ENCODE results near the gene ADAMTS9.
A peak's percentile ranks its signal among the peaks of the same experiment; 100 is the strongest.
"Not testable (repeated sequence)": the region's sequence is repeated elsewhere in the genome, so short reads cannot be mapped to it uniquely, and the experiment has no call there.

Gene ADAMTS9

DNA sequence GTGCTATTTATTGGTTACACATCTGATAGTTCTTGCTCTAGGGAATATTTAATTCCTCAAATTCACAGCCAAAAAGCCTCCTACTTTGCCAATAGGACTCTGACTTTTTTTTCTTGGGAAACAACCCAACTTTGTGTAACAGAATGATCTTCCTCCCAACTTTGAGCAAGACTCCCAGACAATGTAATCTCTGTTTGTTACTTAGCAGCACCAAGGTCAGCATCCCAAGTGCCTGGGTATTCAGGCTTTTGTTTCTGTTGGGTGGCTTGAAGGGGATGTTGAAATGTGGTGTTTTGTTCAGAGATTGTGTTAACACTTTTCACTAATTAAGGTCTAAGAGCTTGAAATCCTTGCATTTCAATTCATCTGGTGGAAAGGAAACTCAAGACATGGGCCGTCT lies 115.8 kb downstream of the ADAMTS9 start:
- no peak for DNase-seq

DNA sequence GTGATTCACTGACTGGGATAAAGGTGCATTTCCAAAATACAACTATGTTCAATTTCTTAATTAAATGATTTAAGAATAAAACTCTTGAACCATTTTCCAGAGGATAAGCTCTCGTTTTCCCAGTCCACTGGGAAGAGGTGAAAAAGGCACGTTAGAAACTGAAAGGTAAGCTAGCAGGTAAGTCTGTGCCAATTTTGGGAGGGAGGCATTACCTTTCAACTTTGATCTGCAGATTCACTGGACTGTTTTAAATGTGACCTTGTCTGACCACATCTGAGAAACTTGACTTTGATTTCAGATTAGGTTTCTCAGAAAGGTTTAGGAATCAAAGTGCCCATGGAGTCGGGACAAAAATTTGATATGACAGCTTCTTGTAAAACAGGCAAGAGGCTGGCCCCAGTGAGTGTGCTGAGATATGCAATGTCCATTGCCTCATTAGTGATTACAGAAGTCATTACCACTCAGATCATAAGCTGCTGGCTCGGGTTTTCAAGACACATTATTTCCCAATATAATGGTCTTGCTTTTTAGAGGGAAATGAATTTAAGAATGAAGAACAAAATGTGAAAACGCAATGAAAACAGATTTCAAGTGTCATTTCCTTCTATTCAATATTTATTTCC lies 118.8 kb downstream of the ADAMTS9 start:
- DNase-seq: no peak

DNA sequence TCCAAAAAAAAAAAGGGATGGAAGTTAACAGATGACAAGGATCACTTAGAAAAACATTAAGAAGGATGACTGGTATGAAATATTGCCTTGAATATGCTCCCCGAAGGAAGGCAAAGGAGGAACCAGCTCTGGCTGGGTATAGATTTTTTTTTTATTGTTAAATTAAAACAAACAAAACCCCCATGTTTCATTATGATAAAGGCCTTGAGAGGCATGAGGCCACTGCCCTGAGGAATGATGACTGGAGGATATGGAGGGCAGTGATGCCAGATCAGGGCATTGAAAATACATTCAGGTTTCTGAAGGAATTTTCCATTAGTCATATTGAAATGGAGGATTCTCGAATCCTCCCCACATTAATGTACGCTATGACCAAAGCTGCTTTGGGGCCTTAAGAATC lies 120.9 kb downstream of the ADAMTS9 start:
- no peak for DNase-seq

DNA sequence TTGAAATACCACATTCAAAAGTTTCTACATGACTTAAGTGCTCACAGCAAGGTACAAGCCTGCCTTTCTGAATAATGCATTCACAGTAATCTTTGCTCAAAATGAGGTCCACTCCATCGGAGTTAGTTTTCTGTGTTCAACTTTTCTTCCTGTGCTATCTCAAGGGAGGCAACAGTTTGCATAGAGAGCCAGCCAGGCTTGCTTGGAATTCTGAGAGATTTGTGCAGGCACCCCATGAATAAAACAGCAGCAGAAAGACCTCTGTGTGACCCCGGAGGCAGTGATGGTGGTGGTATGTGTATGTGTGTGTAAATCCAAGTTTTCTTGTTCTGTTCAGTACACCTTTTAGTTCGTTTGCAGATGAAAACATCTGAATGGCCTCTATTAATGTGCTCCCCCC lies 124.0 kb downstream of the ADAMTS9 start:
- DNase-seq: no peak

DNA sequence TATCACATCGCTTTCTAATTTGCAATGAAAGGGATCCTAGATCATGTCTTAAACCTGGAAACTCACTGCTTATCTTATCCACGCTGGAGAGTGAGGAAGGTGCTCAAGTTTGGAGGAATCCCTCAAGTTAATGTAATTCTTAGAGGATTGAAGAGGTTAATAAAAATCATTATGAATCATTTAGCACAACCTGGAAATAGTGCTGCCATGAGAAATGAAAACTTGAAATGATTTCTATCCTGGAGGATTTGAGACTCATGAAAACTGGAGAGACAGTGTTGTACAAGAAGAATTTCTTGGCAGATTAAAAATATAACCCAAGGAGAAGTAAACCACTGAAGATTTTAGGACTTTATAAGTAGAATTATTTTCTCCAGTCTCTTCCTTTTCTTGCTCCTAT lies 125.9 kb downstream of the ADAMTS9 start:
- no peak for DNase-seq

DNA sequence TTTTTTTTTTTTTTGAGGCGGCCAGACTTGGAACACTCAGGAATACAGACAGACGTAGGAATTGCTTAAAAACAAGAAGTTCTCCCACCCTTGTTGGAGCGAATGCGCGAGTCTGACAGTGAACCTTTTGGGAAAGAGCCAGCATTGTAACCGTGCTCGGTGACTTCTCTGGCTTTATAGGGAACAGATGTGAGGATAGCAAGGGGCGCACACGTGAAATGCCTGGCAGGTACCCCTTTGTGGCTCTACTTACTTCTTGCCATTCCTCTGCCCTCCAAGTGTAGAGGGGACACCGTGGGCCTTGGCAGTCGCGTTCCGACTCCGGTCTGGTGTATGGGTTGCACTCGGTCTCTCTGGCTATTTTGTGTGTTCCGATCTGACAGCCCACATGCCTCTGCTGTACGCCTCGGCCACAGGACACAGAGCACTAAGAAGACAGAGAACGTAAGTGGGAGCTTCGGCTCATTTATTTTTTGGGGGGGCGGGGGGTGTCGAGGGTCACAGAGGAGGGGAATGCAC lies 126.4 kb downstream of the ADAMTS9 start:
- no peak for DNase-seq

DNA sequence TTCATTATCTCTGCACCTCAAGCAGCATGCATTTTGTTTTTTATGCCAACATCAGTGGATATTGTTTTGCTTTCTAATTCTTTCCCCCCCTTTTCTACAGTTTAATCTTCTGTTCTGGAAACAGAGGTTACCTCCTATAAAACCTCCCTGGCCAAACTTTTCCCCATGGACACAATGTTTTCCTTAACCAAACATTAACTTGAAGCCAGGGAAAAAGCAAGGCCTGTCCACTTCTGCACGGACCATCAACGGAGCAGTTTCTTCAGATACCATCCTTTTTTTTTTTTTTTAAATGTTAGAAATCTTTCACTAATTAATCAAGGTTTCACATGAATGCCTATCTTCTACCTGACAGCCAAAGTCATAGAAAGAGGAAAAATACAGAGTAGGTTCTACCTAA lies 127.0 kb downstream of the ADAMTS9 start:
- no peak for DNase-seq

DNA sequence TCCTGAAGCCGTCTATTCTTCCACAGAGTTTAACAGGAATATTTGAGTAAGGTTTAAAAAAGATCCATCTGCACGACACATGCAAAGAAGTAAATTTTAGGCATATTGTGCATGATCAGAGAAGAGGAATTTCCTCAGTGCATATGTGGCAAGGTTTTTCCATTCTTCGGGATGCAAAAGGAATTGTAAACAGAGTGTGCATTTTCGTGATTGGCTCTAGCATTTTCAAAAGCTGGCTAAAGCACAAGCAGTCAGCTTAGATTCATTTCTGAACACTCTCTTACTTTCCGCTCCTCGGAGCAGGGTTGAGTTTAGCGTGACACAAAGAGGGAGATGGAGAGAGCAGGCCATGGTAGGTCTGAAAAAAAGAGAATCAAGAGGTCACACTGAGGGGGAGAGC lies 128.2 kb downstream of the ADAMTS9 start:
- DNase-seq: no peak

DNA sequence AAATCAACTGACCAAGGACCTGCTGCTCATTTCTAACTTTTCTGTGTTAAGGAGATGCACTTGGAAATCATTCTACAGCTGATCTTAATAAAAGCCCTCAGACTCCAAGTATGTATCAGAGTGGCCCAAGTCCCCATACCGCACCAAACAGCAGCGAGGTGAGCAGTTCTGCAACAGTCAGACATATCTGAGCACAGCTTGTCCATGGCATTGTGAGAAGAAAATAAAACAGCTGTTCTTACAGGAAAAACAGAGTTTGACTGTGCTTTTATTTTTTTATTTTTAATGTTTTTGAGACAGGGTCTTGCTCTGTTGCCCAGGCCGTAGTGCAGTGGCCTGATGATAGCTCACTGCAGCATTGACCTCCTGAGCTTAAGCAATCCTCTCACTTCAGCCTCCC lies 131.8 kb downstream of the ADAMTS9 start:
- DNase-seq: no peak

DNA sequence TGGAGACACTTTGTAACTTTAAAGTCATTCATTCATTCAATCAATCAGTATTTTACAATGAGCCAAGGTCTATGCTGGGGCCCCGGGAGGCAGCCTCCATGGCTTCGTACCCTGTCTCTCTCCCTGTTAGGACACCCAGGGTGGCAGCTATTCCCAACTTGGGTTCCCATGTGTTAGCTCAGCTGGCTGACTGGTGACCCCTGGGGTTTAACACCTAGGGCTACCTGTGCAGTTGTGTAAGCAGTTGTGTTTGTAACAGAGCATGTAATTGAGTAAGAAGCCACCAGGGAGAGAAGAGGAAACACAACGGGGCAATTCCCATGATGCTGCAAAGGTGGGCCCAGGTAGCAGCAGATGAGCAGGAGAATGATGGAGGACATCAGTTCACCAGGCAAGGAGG lies 132.4 kb downstream of the ADAMTS9 start:
- DNase-seq: no peak

DNA sequence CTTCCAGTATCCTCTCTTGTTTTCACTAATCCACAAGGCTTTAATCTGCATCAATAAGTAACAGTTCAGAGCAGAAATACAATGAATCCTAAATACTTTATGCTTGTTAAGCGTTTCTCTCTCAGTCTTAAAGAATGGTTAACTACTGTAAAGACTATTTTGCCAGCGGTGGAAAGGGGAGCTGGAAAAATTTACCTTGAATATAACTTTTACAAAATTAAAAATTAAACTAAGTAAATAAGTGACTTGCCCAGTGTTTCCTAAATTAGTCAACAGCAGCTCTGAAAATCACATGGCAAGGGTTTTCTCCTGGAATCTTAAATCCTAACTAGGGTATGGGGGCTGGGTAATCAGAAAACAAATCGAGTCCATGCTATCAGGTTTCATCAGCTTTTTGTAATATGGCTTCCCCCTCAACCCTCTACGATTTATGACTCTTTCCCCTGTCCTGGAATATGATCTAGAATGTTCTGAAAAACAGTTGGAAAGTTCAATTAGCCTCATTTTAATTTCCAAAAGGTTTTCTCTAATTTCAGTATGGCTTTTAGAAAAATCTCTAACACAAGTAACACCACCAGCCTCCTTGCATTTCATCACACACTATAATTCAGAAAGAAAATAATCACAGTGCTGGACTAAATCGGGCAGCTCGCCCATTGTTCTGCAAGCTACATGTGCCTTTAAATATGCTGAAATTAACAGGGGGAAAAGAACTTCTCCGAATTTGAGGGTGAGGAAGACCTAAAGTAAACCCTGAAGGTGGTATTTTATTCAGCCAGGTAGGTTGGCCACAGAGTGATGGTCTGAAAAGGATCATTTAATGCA lies 133.5 kb downstream of the ADAMTS9 start:
- no peak for DNase-seq

DNA sequence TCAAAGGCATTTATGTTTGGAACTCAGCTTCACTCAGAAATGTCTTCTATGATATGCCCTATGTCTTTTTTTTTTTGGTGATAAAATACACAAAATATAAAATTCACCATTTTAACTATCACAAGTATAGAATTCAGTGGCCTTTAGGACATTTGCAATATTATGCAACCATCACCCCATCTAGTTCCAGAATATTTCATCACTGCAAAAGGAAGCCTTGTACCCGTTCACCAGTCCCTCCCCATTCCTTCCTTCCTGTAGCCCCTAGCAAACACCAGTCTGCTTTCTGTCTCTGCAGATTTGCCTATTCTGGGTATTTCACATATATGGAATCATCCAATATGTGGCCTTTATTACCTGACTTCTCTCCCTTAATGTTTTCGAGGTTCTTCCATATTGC lies 134.8 kb downstream of the ADAMTS9 start:
- DNase-seq: no peak

DNA sequence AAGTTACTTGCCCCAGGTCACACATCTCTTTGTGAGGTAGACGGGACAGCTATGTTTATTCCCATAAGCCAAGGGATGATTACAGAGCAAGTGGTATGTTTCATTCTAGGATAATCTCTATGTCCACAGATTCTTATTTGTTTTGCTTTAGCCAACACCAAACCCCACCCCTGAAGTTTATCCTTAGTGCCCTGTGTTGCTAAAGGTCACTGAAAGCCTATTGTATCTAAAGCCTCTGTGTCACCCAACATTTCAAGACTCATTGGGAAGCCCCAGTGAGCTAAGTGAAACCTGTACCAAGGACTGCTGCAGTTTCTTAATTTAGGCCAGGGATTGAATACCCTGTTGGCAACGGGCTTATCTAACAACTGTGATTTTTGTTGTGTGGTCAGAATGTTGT lies 135.6 kb downstream of the ADAMTS9 start:
- DNase-seq: no peak

DNA sequence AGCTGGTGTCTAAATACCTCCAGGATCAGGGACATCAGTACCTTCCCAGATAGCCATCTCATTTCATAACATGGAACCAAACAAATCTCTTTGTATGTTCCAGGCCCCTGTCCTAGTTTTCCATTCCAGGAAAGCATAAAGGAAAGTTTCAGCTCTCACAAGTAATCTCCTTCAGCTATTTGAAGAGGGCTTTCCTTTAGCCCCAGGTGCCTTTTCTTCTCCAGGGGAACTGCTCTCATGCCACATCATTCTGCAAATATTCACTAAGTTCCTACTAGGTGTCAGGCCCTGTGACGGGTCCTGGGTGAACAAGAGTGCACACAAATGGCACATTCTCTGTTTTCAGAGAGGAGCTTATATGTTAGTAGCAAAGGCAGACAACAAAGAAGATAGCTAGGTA lies 136.1 kb downstream of the ADAMTS9 start:
- DNase-seq: no peak

DNA sequence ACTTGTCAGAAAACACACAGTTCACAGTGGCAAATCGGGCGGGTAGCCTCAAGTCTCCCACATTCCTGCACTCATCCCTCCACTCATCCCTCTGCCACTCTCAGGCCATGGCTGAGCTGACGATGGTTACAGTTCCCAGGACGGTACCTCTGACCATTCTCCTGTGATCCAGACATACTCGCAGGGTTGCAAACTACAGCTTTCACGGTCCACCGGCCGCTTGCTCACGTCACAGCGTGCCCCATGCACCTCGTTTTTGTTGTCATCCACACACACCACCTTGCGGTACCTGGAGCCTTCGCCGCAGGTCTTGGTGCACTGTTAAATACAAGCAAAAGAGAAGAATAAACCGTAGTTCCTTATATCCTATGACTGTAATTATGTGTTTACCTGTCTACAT lies 137.1 kb downstream of the ADAMTS9 start:
- DNase-seq: no peak

DNA sequence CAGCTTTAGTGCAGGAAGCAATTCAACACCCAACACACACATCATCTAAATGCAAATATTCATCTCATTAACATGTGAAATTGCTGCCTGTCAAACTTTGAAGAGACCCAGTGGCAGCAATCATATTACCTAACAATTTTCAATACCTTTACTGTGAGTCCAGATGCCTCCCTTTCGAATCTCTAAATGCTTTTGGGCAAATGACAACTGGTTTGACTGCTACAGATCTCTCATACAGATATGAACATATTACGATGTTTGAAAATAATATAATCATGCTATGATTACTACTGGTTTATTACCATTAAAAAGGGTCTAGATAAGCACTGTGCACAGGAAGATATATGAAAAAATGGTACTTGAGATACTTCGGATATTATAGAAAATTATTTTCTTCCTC lies 137.9 kb downstream of the ADAMTS9 start:
- no peak for DNase-seq

DNA sequence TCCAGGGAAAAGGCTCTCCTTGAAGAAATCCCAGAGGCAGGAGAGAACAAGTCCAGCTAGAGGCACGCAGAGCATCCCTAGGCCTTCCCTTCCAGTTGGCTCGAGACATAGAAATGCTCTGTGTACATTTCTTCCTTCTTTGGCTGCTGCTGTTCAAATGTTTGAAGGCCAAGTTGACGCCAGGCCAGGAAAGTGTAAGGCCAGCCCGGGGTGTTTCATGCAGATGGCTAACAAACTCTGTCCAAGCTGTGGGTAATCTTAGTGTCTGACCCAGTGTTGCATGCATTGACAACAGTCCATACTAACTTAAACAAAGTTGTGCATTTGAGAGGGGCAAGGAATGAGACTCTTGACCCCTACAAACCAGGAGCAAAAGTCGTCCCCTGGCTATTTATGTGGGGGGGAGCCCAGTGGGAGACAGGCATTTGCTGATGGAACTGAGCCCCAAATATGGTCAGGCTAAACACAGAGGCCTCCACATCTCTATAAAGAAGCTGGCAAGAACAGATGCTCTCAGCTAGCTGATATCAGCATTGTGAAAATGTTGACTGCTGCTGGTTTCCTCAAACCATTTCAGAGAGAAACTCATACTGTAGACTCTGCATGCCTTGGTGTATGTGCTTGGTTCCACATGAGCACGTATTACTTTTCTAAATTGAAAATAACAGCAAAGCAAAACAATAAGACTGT lies 139.5 kb downstream of the ADAMTS9 start:
- DNase-seq: no peak

DNA sequence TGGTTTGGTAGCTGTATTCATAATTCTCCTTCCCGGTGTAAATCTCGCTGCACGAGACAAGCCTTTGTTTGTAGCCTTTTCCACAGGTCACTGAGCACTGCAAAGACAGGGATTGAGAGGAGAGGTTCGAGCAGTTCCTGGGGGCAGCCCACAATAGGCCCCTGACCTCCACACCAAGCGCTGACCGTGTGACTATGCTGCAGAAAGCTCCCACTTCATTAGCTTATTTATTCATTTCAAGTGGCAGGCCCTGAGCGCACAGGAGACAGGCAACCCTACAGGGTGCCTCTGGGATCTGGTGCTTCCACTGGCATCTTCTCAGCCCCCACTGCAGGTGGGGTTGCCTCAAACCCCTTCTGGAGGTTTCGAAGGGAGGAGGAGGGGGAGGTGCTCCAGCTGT lies 140.9 kb downstream of the ADAMTS9 start:
- no peak for DNase-seq

DNA sequence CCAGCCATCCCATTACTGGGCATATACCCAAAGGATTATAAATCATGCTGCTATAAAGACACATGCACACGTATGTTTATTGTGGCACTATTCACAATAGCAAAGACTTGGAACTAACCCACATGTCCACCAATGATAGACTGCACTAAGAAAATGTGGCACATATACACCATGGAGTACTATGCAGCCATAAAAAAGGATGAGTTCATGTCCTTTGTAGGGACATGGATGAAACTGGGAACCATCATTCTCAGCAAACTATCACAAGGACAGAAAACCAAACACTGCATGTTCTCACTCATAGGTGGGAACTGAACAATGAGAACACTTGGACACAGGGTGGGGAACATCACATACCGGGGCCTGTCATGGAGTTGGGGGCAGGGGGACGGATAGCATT lies 142.6 kb downstream of the ADAMTS9 start:
- DNase-seq: not testable (repeated sequence)

DNA sequence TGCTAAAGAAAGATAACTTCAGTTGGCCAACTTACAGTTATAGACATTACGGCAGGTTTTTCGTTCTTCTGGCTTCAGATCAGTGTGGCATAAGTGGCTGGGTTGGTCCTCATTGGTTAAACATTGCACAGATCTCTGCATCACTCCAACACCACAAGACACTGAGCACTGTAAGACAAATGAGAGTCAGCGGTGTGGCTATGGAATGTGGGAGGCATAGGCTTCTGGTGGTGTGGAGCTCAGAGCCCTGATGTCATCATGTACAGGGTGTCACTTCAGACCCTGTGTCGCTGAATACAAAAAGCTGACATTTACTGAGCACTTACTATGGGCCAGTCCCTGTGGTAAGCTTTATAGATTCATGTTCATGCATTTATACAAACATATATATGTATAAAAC lies 146.0 kb downstream of the ADAMTS9 start:
- DNase-seq: no peak

DNA sequence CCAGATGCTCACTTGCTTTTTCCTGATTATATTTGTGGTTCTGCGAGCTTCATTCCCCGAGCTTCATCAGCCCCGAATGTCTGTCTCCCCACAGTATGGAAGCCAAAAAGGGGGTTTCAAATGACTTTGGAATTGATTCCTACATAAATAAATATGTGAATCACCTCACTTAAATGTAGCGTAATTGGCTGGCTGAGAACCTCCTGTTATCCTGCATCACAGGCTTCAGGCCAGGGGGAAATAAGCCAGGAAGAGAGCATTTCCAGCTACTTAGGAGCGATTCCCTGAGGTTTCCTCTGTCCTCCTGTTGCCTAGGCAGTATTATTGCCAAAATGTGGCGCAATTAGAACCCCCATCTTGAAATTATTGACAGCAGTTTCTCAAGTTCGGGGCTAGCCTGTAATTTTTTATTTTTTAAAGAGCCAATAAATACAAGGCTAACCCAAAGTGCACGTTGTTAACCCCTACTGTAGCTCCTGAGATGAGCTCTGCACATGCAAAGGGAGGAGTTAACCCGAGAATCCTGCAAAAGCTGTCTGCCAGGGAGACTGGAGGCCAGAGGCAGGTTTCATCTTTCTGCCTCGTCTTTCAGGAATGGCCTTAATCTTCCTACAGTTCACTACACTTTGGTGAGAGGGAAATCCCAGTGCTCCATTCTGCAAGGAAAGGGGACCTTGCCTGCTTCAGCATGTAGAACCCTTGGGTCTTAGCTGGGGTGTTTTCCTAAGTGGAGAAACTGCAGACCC lies 148.2 kb downstream of the ADAMTS9 start:
- DNase-seq: no peak

DNA sequence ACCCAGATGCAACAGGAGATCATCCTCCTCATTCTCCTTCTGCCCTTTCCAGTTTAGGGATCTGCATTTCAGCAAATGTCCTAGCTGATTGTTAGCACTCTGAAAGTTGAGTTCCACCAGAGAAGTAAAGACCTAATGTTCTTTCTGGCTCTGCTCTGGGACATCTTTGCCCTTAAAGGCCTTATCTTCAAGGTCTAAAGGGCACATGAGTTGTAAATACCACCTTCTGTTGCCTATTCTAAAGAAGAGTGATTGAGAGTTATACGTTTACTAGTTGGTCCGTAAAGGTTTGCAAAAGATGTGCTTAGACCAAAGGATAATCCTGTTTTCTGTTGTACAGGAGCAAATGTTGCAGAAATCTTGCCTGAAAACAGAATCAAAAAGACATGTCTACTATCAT lies 151.6 kb downstream of the ADAMTS9 start:
- no peak for DNase-seq

DNA sequence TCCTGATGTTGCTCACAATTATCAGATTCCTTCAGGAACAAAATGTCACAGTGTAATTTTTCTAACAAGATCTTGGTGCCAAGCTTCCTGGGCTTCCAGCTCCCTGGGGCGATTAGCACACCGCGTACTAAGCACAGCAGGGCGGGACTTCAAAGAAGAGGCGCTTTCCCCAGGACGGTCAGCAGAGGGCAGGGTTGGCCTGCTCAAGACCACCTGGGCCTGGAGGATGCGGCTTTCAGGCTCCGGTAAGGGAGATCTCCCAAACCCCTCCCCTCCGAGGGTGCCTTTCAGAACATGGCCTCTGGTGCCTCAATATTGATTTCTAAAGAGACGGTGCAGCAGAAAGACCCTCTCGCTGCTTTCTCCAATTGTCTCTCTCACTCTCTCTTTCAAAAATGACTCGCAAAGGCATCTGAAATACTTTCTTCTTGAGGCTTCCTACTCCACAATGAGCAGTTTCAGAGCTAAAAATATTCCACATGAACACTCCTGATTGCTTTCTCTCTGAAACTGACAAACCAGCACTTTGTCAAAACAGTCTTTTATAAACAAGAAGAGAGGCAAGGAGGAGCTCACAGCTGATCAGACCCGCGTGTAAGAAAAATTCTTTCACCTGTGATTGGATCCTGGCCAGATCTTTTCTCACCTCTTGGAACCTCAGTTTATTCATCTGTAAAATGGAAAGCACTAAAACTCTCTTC lies 154.0 kb downstream of the ADAMTS9 start:
- peak; percentile 16 for DNase-seq
